H1 (cell line): ENCODE measurements around the gene SYMPK. TPM values are rescaled to one million over a fixed set of nuclear protein-coding genes. Genes with fewer than 3 reads are reported as not detected.

Source experiments
- CTCF ChIA-PET: fragments of 300-600 bp; sonication (Branson Sonifier 250); formaldehyde crosslinking; loops from one replicate; lab custom pipeline; 2021; ENCODE audit not compliant: partially characterized antibody; lab: Charles Lee
- POLR2A ChIA-PET: fragments of 300-600 bp; sonication (Branson Sonifier 250); formaldehyde crosslinking; loops from one replicate; lab custom pipeline; 2021; ENCODE audit warnings: inconsistent platforms; ENCODE audit not compliant: partially characterized antibody; lab: Charles Lee
- DNase-seq, 2 experiments: peaks; one replicate each; pipeline versions ENCODE4 v3.0.0 to v3.0.0-alpha.2; 2010 to 2022; ENCODE audit warnings: low spot score in 2 of 2, low read depth in 1 of 2, mixed read lengths in 1 of 2
- FAIRE-seq: peaks from 2 replicates; lab custom pipeline; 2011; peaks lifted over from hg19 to GRCh38; lab: Jason Lieb, UNC
- H2AFZ ChIP-seq: 2 replicates; pipeline ENCODE4 v1.8.1; 2012; ENCODE audit warnings: low read length, inconsistent platforms
- H2AK5ac ChIP-seq: 2 replicates; pipeline ENCODE4 v1.6.1; 2013; ENCODE audit warnings: low read depth, low read length
- H2BK120ac ChIP-seq: replicated peaks from 2 replicates; pipeline ENCODE3; 2013; ENCODE audit warnings: low read depth, low read length, inconsistent platforms
- H2BK12ac ChIP-seq: 2 replicates; pipeline ENCODE4 v1.6.1; 2013; ENCODE audit warnings: low read depth, low read length
- H2BK15ac ChIP-seq: 2 replicates; pipeline ENCODE4 v1.6.1; 2013; ENCODE audit warnings: low read length
- H2BK20ac ChIP-seq: 2 replicates; pipeline ENCODE4 v1.6.1; 2013; ENCODE audit warnings: low read length
- H2BK5ac ChIP-seq: 2 replicates; pipeline ENCODE4 v1.6.1; 2013; ENCODE audit warnings: low read depth, low read length
- H3K14ac ChIP-seq: 2 replicates; pipeline ENCODE4 v1.6.1; 2013; ENCODE audit warnings: inconsistent platforms; ENCODE audit not compliant: insufficient read length
- H3K18ac ChIP-seq: 2 replicates; pipeline ENCODE4 v1.6.1; 2013; ENCODE audit warnings: low read length; ENCODE audit errors: extremely low read depth
- H3K23ac ChIP-seq: 2 replicates; pipeline ENCODE4 v1.6.1; 2013; ENCODE audit warnings: inconsistent platforms; ENCODE audit not compliant: insufficient read length
- H3K23me2 ChIP-seq: 2 replicates; pipeline ENCODE4 v1.6.1; 2013; ENCODE audit warnings: low read depth, low read length
- H3K27ac ChIP-seq: 2 replicates; pipeline ENCODE4 v1.6.1; 2011; ENCODE audit warnings: low read depth, low read length, inconsistent platforms
- H3K27me3 ChIP-seq, 4 experiments: replicated peaks in 1 of 4; 1 replicate in 1 of 4; 2 replicates in 3 of 4; pipeline versions ENCODE4 v1.6.1 to v1.8.1; 2011 to 2013; ENCODE audit warnings: low read length in 3 of 4, mild to moderate bottlenecking in 3 of 4, inconsistent platforms in 2 of 4, mixed read lengths in 2 of 4, moderate library complexity in 1 of 4; ENCODE audit not compliant: control insufficient read depth in 3 of 4, insufficient read depth in 3 of 4; ENCODE audit errors: extremely low read depth in 1 of 4
- H3K36me3 ChIP-seq, 4 experiments: 2 replicates each; pipeline versions ENCODE4 v1.6.1 to v1.8.1; 2011 to 2013; ENCODE audit warnings: mild to moderate bottlenecking in 4 of 4, low read length in 3 of 4, moderate library complexity in 2 of 4, control low read depth in 1 of 4, inconsistent platforms in 1 of 4; ENCODE audit not compliant: insufficient read depth in 4 of 4, control insufficient read depth in 2 of 4
- H3K4ac ChIP-seq: replicated peaks from 2 replicates; pipeline ENCODE3; 2013; ENCODE audit warnings: low read length, low read depth, mixed read lengths, inconsistent platforms; ENCODE audit not compliant: insufficient read length
- H3K4me1 ChIP-seq, 4 experiments: replicated peaks in 1 of 4; 1 replicate in 1 of 4; 2 replicates in 3 of 4; pipeline versions ENCODE4 v1.6.1 to v1.8.1; 2011 to 2013; ENCODE audit warnings: low read length in 3 of 4, inconsistent platforms in 2 of 4, mixed read lengths in 1 of 4; ENCODE audit not compliant: insufficient read depth in 4 of 4, control insufficient read depth in 3 of 4
- H3K4me2 ChIP-seq, 2 experiments: 2 replicates each; pipeline versions ENCODE4 v1.6.1 to v1.8.1; 2011 to 2013; ENCODE audit warnings: low read depth in 2 of 2, low read length in 2 of 2, control low read depth in 1 of 2, inconsistent platforms in 1 of 2, mild to moderate bottlenecking in 1 of 2; ENCODE audit not compliant: insufficient read depth in 1 of 2
- H3K4me3 ChIP-seq, 4 experiments: fragments of 200-600, 300-600 bp in 1 of 4; sonication (generic), shearing (Covaris generic), sonication (Bioruptor Twin) in 1 of 4; 2 replicates each; pipeline versions ENCODE4 v1.5.1 to v1.8.1; 2011 to 2016; ENCODE audit warnings: low read length in 4 of 4, low read depth in 3 of 4, control low read depth in 2 of 4, inconsistent platforms in 2 of 4, mild to moderate bottlenecking in 2 of 4, mixed read lengths in 1 of 4, moderate library complexity in 1 of 4; ENCODE audit not compliant: insufficient read depth in 2 of 4; ENCODE audit errors: extremely low read depth in 1 of 4
- H3K56ac ChIP-seq: replicated peaks from 2 replicates; pipeline ENCODE3; 2013; ENCODE audit warnings: low read depth, mild to moderate bottlenecking, mixed read lengths, low read length, inconsistent platforms; ENCODE audit not compliant: insufficient read length
- H3K79me1 ChIP-seq: 2 replicates; pipeline ENCODE4 v1.6.1; 2013; ENCODE audit warnings: low read depth, low read length, control low read depth
- H3K79me2 ChIP-seq, 2 experiments: 2 replicates each; pipeline versions ENCODE4 v1.6.1 to v1.8.1; 2012 to 2013; ENCODE audit warnings: low read length in 2 of 2, mild to moderate bottlenecking in 2 of 2, inconsistent platforms in 1 of 2; ENCODE audit not compliant: insufficient read depth in 2 of 2, control insufficient read depth in 1 of 2
- H3K9ac ChIP-seq, 4 experiments: replicated peaks in 1 of 4; 1 replicate in 1 of 4; 2 replicates in 3 of 4; pipeline versions ENCODE4 v1.6.1 to v1.8.1; 2011 to 2013; ENCODE audit warnings: low read depth in 3 of 4, low read length in 3 of 4, control low read depth in 2 of 4, mild to moderate bottlenecking in 2 of 4, moderate library complexity in 2 of 4, inconsistent platforms in 1 of 4; ENCODE audit errors: extremely low read depth in 1 of 4
- H3K9me3 ChIP-seq, 2 experiments: 2 replicates each; pipeline versions ENCODE4 v1.6.1 to v1.8.1; 2012 to 2013; ENCODE audit warnings: mild to moderate bottlenecking in 2 of 2, moderate library complexity in 2 of 2, control low read depth in 1 of 2, inconsistent platforms in 1 of 2, low read depth in 1 of 2, low read length in 1 of 2, mixed read lengths in 1 of 2; ENCODE audit not compliant: insufficient read depth in 2 of 2
- H4K20me1 ChIP-seq, 2 experiments: replicated peaks in 1 of 2; 2 replicates each; pipeline versions ENCODE3 to v1.8.1; 2011 to 2013; ENCODE audit warnings: inconsistent platforms in 2 of 2, low read length in 2 of 2, mild to moderate bottlenecking in 1 of 2; ENCODE audit not compliant: insufficient read depth in 2 of 2, control insufficient read depth in 1 of 2
- H4K5ac ChIP-seq: 2 replicates; pipeline ENCODE4 v1.6.1; 2013; ENCODE audit warnings: low read length, low read depth, mixed read lengths, inconsistent platforms; ENCODE audit not compliant: insufficient read length
- H4K8ac ChIP-seq: 2 replicates; pipeline ENCODE4 v1.8.0; 2013; ENCODE audit warnings: mild to moderate bottlenecking, moderate library complexity, low read length, inconsistent platforms; ENCODE audit not compliant: insufficient read depth; ENCODE audit errors: extremely low read depth
- H4K91ac ChIP-seq: replicated peaks from 2 replicates; pipeline ENCODE3; 2013; ENCODE audit warnings: low read length, mixed read lengths, inconsistent platforms; ENCODE audit not compliant: insufficient read length
- ASH2L ChIP-seq: fragments of 200-600, 300-600 bp; sonication (generic); IDR thresholded peaks from one replicate; pipeline ENCODE4 v1.7.1; 2017; ENCODE audit warnings: low read length
- BACH1 ChIP-seq: IDR thresholded peaks from 2 replicates; pipeline ENCODE4 v1.6.1; 2012; ENCODE audit warnings: low read length, improper control_type of control experiment
- BRCA1 ChIP-seq: IDR thresholded peaks from 2 replicates; pipeline ENCODE4 v1.6.1; 2012; ENCODE audit warnings: low read depth, low read length, improper control_type of control experiment
- CHD2 ChIP-seq: IDR thresholded peaks from 2 replicates; pipeline ENCODE4 v1.6.1; 2012; ENCODE audit warnings: low read length, improper control_type of control experiment
- FOSL1 ChIP-seq: IDR thresholded peaks from 2 replicates; pipeline ENCODE4 v1.6.1; 2011; ENCODE audit warnings: mild to moderate bottlenecking, low read depth, low read length, moderate library complexity; ENCODE audit not compliant: insufficient read depth
- POU5F1 ChIP-seq: IDR thresholded peaks from 2 replicates; pipeline ENCODE4 v1.6.1; 2011; ENCODE audit warnings: low read depth, mild to moderate bottlenecking, low read length, moderate library complexity
- RBBP5 ChIP-seq: IDR thresholded peaks from 2 replicates; pipeline ENCODE4 v1.7.1; 2012; ENCODE audit warnings: low read depth, mild to moderate bottlenecking, inconsistent platforms, low read length, moderate library complexity, borderline replicate concordance
- SIX5 ChIP-seq: IDR thresholded peaks from 2 replicates; pipeline ENCODE4 v1.6.1; 2011; ENCODE audit warnings: mild to moderate bottlenecking, low read depth, low read length
- SRF ChIP-seq: IDR thresholded peaks from 2 replicates; pipeline ENCODE4 v1.6.1; 2011; ENCODE audit warnings: mild to moderate bottlenecking, low read depth, low read length, moderate library complexity
- TBP ChIP-seq: IDR thresholded peaks from 2 replicates; pipeline ENCODE4 v1.6.1; 2011; ENCODE audit warnings: low read depth, low read length, improper control_type of control experiment
- WGBS, 2 experiments: shearing (Covaris generic) in 1 of 2; methylation state at CpG; one replicate each; pipeline versions ENCODE4 v1.1.6 to v1.1.7; 2013 to 2015; ENCODE audit warnings: low lambda C conversion rate in 2 of 2, mixed read lengths in 2 of 2, inconsistent platforms in 1 of 2, low coverage in 1 of 2, missing lambda C conversion rate in 1 of 2; ENCODE audit not compliant: insufficient replicate concordance in 2 of 2, insufficient coverage in 1 of 2, insufficient read length in 1 of 2; ENCODE audit errors: extremely low coverage in 1 of 2, missing lambda C conversion rate in 1 of 2; 5-methylcytosine and 5-hydroxymethylcytosine counted together
- polyA plus RNA-seq, 7 experiments: library from polyadenylated mRNA; depleted of rRNA in 3 of 7; stranded (reverse) in 5 of 7; unstranded in 2 of 7; fragments of >200 nt in 5 of 7; fragments of 200-250 nt in 2 of 7; gene quantifications; 1 replicate in 5 of 7; 2 replicates in 1 of 7; 4 replicates in 1 of 7; pipeline versions ENCODE4 v1.2.1 to v1.2.3, GENCODE V29; 2011 to 2013; ENCODE audit warnings: missing spikeins in 2 of 7, mixed read lengths in 2 of 7
- total RNA-seq: library from RNA; stranded (reverse); fragmentation: NEBNext Ultra II Directional; extraction: Animal tissue kit (Norgen Biotek cat#: 25700); gene quantifications from 2 replicates; pipeline ENCODE4 v1.2.1, GENCODE V29; 2021
- TF ChIP-seq, protein P1 (sequence below): IDR thresholded peaks from 2 replicates; pipeline ENCODE4 v1.6.1; 2012; ENCODE audit warnings: inconsistent platforms
- TF ChIP-seq, protein P2 (sequence below): IDR thresholded peaks from 2 replicates; pipeline ENCODE4 v1.6.1; 2012; ENCODE audit warnings: low read length, inconsistent platforms
- TF ChIP-seq, protein P3 (sequence below): IDR thresholded peaks from 2 replicates; pipeline ENCODE4 v1.6.1; 2011; ENCODE audit warnings: low read depth, mild to moderate bottlenecking, low read length; ENCODE audit not compliant: insufficient read depth

Gene SYMPK
- total and polyA plus RNA-seq, 2 of the 8 experiments (the other 6 are each of a cell fraction or from before 2014, with no cell fraction given) = 93.6 to 99.5 TPM

- H3K4me3 ChIP-seq = no peak overlapping the region
- H3K23ac ChIP-seq = no peak overlapping the region
- H2BK12ac ChIP-seq = no peak overlapping the region
- H2BK5ac ChIP-seq = no peak overlapping the region
- H4K91ac ChIP-seq = no peak overlapping the region
- H3K4ac ChIP-seq = no peak overlapping the region
- no peak overlapping the region for H2BK20ac ChIP-seq
- no peak overlapping the region for H3K27ac ChIP-seq
- 91% methylated on average over 13 of the region's 13 CpGs; no CpG with 5 or more reads in 1 of the 2 experiments for whole genome bisulfite sequencing, 2 experiments
- peaks cover 3 to 17% of the 10 kb centered on the region in 2 experiments for H4K20me1 ChIP-seq
- H3K9ac ChIP-seq = no peak overlapping the region
- no peak overlapping the region for H3K56ac ChIP-seq
- no peaks in the 10 kb centered on the region for H3K4me1 ChIP-seq
- H3K79me2 ChIP-seq = no peaks in the 10 kb centered on the region
- POLR2A ChIA-PET = interaction anchor here (1.0 to 1.4 kb wide), 2 partner anchors 9 to 27 kb away, joined by 4 to 5 read pairs; no protein-coding TSS in a partner anchor
- CTCF ChIA-PET = interaction anchor here (0.5 to 2.1 kb wide), 5 partner anchors 11 to 855 kb away, joined by 3 to 9 read pairs (median 6); no protein-coding TSS in a partner anchor
- H3K27me3 ChIP-seq = no peaks in the 10 kb centered on the region; a peak in 1 of 7 replicates
- no peaks in the 10 kb centered on the region for H3K9me3 ChIP-seq
- no peak overlapping the region for H3K14ac ChIP-seq
- no peaks in the 10 kb centered on the region for H3K23me2 ChIP-seq
- no peak overlapping the region for H2BK15ac ChIP-seq
- no peaks in the 10 kb centered on the region for H3K79me1 ChIP-seq
- no peak overlapping the region for H2AK5ac ChIP-seq
- H2BK120ac ChIP-seq = no peak overlapping the region
- no peak for DNase-seq
- peaks cover 38 to 79% (median 62%) of the 10 kb centered on the region in 4 experiments for H3K36me3 ChIP-seq
- H3K4me2 ChIP-seq = no peak overlapping the region
- no peak for FAIRE-seq
- H2AFZ ChIP-seq = no peak overlapping the region
- no peak overlapping the region for H4K5ac ChIP-seq
- H3K18ac ChIP-seq = no peak overlapping the region
- no peak overlapping the region for H4K8ac ChIP-seq
- TF ChIP-seq, protein P1, sequence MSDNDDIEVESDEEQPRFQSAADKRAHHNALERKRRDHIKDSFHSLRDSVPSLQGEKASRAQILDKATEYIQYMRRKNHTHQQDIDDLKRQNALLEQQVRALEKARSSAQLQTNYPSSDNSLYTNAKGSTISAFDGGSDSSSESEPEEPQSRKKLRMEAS = no peak
- TF ChIP-seq POU5F1 = no peak
- no peak for TF ChIP-seq CHD2
- TF ChIP-seq, protein P2, sequence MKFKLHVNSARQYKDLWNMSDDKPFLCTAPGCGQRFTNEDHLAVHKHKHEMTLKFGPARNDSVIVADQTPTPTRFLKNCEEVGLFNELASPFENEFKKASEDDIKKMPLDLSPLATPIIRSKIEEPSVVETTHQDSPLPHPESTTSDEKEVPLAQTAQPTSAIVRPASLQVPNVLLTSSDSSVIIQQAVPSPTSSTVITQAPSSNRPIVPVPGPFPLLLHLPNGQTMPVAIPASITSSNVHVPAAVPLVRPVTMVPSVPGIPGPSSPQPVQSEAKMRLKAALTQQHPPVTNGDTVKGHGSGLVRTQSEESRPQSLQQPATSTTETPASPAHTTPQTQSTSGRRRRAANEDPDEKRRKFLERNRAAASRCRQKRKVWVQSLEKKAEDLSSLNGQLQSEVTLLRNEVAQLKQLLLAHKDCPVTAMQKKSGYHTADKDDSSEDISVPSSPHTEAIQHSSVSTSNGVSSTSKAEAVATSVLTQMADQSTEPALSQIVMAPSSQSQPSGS = no peak
- TF ChIP-seq RBBP5 = no peak
- TF ChIP-seq TBP = no peak
- no peak for TF ChIP-seq FOSL1
- TF ChIP-seq, protein P3, sequence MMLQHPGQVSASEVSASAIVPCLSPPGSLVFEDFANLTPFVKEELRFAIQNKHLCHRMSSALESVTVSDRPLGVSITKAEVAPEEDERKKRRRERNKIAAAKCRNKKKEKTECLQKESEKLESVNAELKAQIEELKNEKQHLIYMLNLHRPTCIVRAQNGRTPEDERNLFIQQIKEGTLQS = no peak
- no peak for TF ChIP-seq SRF
- TF ChIP-seq ASH2L = no peak
- TF ChIP-seq SIX5 = no peak
- no peak for TF ChIP-seq BRCA1
- TF ChIP-seq BACH1 = no peak
Measured at GRCh38 chr19:45847663-45848062, 15.3 kb downstream of the SYMPK start.
